Lung (tissue), 12 donors: Measurements from ENCODE around the gene ANKRD16. TPM values are rescaled to one million over a fixed set of nuclear protein-coding genes. Genes with fewer than 3 reads are reported as not detected.

Experiments used
- ATAC-seq: fragments of 200-7000 bp; cut with Tn5 transposase; one replicate; pipeline ENCODE4 v1.9.1; 2020; ENCODE audit warnings: moderate number of reproducible peaks; ENCODE audit not compliant: insufficient read depth, low FRiP score
- DNase-seq, 3 donors: peaks; one replicate each; pipeline ENCODE4 v3.0.0-alpha.2; 2013 to 2017
- H3K27ac ChIP-seq, 2 donors: one replicate each; pipeline ENCODE4 v1.5.1; 2013; ENCODE audit warnings: mild to moderate bottlenecking in 2 of 2, moderate library complexity in 2 of 2, control low read depth in 1 of 2, inconsistent platforms in 1 of 2, low read depth in 1 of 2, low read length in 1 of 2
- H3K27me3 ChIP-seq, 3 donors: one replicate each; pipeline ENCODE4 v1.5.1; 2013; ENCODE audit warnings: low read length in 2 of 3; ENCODE audit not compliant: control insufficient read depth in 3 of 3, insufficient read depth in 3 of 3
- H3K36me3 ChIP-seq, 4 donors: one replicate each; pipeline ENCODE4 v1.5.1; 2013; ENCODE audit warnings: low read length in 4 of 4, mild to moderate bottlenecking in 1 of 4, moderate library complexity in 1 of 4; ENCODE audit not compliant: control insufficient read depth in 4 of 4, insufficient read depth in 4 of 4
- H3K4me1 ChIP-seq, 5 donors: one replicate each; pipeline ENCODE4 v1.5.1; 2013; ENCODE audit warnings: low read length in 5 of 5, mild to moderate bottlenecking in 2 of 5, moderate library complexity in 1 of 5; ENCODE audit not compliant: control insufficient read depth in 5 of 5, insufficient read depth in 5 of 5
- H3K4me3 ChIP-seq: one replicate; pipeline ENCODE4 v1.5.1; 2013; ENCODE audit warnings: mild to moderate bottlenecking, control low read depth, moderate library complexity
- H3K9ac ChIP-seq, 2 donors: one replicate each; pipeline ENCODE4 v1.5.1; 2013; ENCODE audit warnings: low read length in 2 of 2, control low read depth in 1 of 2; ENCODE audit not compliant: insufficient read depth in 1 of 2
- H3K9me3 ChIP-seq, 4 donors: one replicate each; pipeline ENCODE4 v1.5.1; 2013; ENCODE audit warnings: low read length in 3 of 4, mild to moderate bottlenecking in 1 of 4, moderate library complexity in 1 of 4; ENCODE audit not compliant: control insufficient read depth in 4 of 4, insufficient read depth in 3 of 4
- WGBS, 2 donors: extraction: QIAGEN DNeasy Blood & Tissue Kit; methylation state at CpG; one replicate each; pipeline ENCODE4 v1.1.7; 2013; 5-methylcytosine and 5-hydroxymethylcytosine counted together
- polyA plus RNA-seq, 2 donors: library from polyadenylated mRNA; stranded (reverse); fragments of 200-250 nt; gene quantifications; one replicate each; pipeline ENCODE4 v1.2.1, GENCODE V29; 2013
- total RNA-seq, 2 donors: library from RNA; depleted of rRNA in 1 of 2; stranded (reverse); fragments of >200 nt in 1 of 2; gene quantifications; one replicate each; pipeline ENCODE4 v1.2.1, GENCODE V29; 2014 to 2021
- TF ChIP-seq, protein P1 (sequence below): IDR thresholded peaks from 2 replicates; pipeline ENCODE4 v1.5.1; 2012; ENCODE audit warnings: mild to moderate bottlenecking; ENCODE audit errors: control extremely low read depth, extremely low read depth
- donor health status: control.
- donor health status: control.
- donor health status: Bipolar disorder and iron deficiency.
- donor health status: healthy.
- donor health status: DM: yes; HTN: yes; CAD: no.

ANKRD16 gene
- total and polyA plus RNA-seq, 4 donors, result 4.5 to 14.0 (median 6.4) TPM

DNA sequence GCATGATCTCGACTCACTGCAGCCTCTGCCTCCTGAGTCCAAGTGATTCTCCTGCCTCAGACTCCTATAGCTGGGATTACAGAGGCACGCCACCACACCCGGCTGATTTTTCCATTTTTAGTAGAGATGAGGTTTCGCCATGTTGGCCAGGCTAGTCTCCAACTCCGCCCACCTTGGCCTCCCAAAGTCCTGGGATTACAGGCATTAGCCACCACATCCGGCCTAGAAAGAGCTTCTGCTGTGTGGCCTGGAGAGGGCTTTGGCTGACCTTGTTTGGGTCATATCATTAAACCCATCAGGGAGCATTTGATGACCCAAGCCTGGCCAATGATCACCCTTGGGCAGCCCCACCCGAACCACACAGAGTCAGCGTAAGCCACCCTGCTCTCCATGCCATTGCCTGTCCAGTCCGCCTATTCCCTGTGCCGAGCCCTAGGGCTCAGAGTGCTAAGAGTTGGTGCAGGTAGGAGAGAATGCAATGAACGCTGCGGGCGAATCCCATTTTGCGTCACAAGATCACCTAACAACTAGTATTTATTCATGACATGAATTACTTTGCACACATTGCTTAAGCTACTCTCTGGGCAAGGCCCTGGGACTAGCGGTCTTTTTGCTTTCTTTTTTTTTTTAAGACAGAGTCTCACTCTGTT, 54.1 kb downstream of the ANKRD16 start:
- Histone ChIP-seq H3K9me3 (no peaks in the 10 kb centered on the region), H3K4me1 (peaks cover 0 to 4% (median 2%) of the 10 kb centered on the region in 5 donors), H3K4me3 (no peak overlapping the region), H3K36me3 (no peaks in the 10 kb centered on the region), H3K27me3 (no peaks in the 10 kb centered on the region), H3K27ac (no peak overlapping the region), H3K9ac (no peak overlapping the region)
- DNase-seq, result no peak
- TF ChIP-seq, protein P1, sequence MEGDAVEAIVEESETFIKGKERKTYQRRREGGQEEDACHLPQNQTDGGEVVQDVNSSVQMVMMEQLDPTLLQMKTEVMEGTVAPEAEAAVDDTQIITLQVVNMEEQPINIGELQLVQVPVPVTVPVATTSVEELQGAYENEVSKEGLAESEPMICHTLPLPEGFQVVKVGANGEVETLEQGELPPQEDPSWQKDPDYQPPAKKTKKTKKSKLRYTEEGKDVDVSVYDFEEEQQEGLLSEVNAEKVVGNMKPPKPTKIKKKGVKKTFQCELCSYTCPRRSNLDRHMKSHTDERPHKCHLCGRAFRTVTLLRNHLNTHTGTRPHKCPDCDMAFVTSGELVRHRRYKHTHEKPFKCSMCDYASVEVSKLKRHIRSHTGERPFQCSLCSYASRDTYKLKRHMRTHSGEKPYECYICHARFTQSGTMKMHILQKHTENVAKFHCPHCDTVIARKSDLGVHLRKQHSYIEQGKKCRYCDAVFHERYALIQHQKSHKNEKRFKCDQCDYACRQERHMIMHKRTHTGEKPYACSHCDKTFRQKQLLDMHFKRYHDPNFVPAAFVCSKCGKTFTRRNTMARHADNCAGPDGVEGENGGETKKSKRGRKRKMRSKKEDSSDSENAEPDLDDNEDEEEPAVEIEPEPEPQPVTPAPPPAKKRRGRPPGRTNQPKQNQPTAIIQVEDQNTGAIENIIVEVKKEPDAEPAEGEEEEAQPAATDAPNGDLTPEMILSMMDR, result no peak
- WGBS, 2 donors, result 96% methylated on average over 15 of the region's 15 CpGs
- ATAC-seq, result no peak

DNA sequence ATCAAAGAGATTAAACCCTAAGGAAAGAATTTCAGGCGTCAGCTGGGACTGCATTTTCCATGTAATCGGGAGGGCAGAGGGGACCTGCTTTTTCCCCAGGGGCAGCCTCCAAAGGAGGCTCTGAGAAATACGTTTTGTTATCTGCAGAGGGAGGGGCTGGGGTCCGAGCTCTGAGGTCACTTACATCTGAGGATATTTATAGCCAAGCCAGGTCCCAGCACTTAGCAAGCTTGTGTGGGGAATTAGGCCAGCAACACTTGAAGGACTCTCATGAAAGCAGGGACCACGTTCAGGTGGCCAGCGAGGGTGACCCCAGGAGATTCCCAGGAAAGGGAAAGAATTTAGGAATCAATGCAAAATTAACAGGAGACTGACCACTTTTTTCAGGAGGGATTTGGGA, 55.9 kb downstream of the ANKRD16 start:
- peaks cover 0 to 3% (median 0%) of the 10 kb centered on the region in 5 donors for H3K4me1 ChIP-seq
- H3K27ac ChIP-seq, result no peak overlapping the region
- ATAC-seq (no peak), DNase-seq (no peak)
- peaks cover 0 to under 1% (median 0%) of the 10 kb centered on the region in 4 donors for H3K9me3 ChIP-seq
- H3K4me3 ChIP-seq, result no peak overlapping the region
- TF ChIP-seq, protein P1, result no peak
- H3K36me3 ChIP-seq, result no peaks in the 10 kb centered on the region
- H3K27me3 ChIP-seq, result no peaks in the 10 kb centered on the region
- WGBS, 2 donors, result 60 to 84% methylated on average over 6 of the region's 6 CpGs
- H3K9ac ChIP-seq, result no peak overlapping the region

DNA sequence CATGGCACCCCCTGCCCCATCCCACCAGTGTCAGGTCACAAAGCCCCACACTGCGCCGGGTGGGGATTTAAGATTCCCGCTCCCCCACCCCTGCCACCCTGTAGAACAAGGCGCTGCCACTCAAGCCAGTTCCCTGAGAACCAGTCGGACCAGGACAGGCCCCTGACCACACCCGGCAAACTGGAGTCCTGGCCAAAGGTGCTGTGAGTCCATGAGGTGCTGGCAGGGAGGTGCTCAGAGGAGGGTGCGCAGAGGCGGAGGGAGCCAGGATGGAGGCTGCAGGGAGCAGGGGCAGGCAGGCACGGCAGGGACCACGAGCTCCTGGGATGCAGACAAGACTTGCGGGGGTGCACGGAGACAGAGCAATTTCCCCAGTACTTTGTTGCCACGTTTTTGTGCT, 56.7 kb downstream of the ANKRD16 start:
- Histone ChIP-seq H3K9me3 (peaks cover 0 to 2% (median 0%) of the 10 kb centered on the region in 4 donors), H3K9ac (no peak overlapping the region), H3K36me3 (no peaks in the 10 kb centered on the region), H3K27ac (no peak overlapping the region), H3K27me3 (no peaks in the 10 kb centered on the region), H3K4me1 (peaks cover 0 to 3% (median 0%) of the 10 kb centered on the region in 5 donors), H3K4me3 (no peak overlapping the region)
- ATAC-seq (no peak), DNase-seq (no peak)
- 73 to 76% methylated on average over 13 of the region's 13 CpGs for WGBS, 2 donors
- TF ChIP-seq, protein P1, result no peak

DNA sequence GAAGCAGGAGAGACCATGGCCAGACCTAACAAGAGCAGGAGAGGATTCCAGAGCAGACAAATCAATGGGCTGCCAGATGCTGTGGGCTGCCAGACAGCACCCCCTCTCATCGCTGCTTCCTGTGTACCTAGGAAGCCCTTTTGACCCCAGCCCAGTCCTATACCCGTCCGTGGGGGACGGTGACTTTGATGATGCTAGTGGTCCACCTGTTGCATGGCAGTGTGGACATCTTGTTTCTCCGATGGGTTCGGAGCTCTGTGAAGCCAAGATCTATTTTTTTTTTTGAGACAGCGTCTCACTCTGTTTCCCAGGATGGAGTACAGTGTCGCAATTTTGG, 58.3 kb downstream of the ANKRD16 start:
- no peak for DNase-seq
- 92 to 93% methylated on average over 8 of the region's 8 CpGs for WGBS, 2 donors

More for the DNA sequence above, 58.3 kb downstream of the ANKRD16 start:
- no peaks in the 10 kb centered on the region for H3K27me3 ChIP-seq
- H3K9me3 ChIP-seq, result peaks cover 0 to 2% (median 0%) of the 10 kb centered on the region in 4 donors
- peaks cover 0 to 3% (median 0%) of the 10 kb centered on the region in 5 donors for H3K4me1 ChIP-seq
- H3K4me3 ChIP-seq, result no peak overlapping the region
- H3K9ac ChIP-seq, result no peak overlapping the region
- H3K36me3 ChIP-seq, result no peaks in the 10 kb centered on the region
- no peak for ATAC-seq
- no peak overlapping the region for H3K27ac ChIP-seq
- TF ChIP-seq, protein P1, result no peak
